Measurements from ENCODE around the gene PTDSS2.

PTDSS2 gene

DNA sequence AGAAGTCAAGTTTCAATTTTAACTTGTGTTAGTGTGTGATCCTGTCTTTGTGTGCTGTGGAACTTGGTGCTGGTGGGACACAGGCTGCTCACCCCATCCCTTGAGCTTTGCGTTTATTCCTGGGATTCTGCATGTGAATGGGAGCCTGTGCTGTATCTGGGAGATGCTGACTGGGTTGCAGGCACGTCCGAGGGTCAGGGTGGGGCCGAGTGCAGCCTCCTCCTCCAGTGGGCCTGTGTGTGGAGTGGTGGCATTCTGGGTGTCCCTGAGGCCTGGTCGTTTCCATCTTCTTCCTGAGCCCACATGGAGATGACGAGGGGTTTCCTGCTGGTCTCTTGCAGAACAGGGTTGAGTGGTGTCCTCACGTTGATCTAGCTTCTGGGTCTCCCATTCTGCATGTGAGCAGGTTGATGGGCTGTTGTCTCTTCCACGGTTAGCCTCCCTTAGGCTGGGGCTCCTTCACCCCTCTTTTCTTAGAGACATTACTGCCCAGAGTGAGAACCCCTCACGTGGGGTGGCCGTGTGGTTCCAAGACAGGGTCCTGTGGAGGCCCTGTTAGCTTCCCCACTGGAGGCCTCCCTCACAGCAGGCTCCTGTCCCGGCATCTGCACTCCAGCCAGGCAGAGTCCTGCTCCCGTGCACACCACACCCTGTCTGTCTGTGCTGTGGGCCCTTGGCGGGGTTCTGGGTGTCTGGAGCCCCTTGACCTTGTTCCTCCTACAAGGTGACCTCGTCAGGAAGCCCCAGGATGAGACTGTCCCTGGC lies 4.9 kb downstream of the PTDSS2 start:
- no peak for ATAC-seq (ENCODE audit: low read depth)
- H3K36me3 ChIP-seq (ENCODE audit: low read depth) = peaks cover 21% of the 10 kb centered on the region
- no peaks in the 10 kb centered on the region for H3K27me3 ChIP-seq (ENCODE audit: insufficient read depth, poor library complexity, severe bottlenecking)
- TF ChIP-seq, protein P1, sequence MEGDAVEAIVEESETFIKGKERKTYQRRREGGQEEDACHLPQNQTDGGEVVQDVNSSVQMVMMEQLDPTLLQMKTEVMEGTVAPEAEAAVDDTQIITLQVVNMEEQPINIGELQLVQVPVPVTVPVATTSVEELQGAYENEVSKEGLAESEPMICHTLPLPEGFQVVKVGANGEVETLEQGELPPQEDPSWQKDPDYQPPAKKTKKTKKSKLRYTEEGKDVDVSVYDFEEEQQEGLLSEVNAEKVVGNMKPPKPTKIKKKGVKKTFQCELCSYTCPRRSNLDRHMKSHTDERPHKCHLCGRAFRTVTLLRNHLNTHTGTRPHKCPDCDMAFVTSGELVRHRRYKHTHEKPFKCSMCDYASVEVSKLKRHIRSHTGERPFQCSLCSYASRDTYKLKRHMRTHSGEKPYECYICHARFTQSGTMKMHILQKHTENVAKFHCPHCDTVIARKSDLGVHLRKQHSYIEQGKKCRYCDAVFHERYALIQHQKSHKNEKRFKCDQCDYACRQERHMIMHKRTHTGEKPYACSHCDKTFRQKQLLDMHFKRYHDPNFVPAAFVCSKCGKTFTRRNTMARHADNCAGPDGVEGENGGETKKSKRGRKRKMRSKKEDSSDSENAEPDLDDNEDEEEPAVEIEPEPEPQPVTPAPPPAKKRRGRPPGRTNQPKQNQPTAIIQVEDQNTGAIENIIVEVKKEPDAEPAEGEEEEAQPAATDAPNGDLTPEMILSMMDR (IDR thresholded peaks at IDR 0.05; ENCODE audit: poor library complexity, severe bottlenecking) = no peak
- no peak overlapping the region for H3K4me3 ChIP-seq (ENCODE audit: severe bottlenecking)
- H3K4me1 ChIP-seq (ENCODE audit: insufficient read depth, poor library complexity, severe bottlenecking) = no peaks in the 10 kb centered on the region
- H3K27ac ChIP-seq (ENCODE audit: poor library complexity, severe bottlenecking) = no peak overlapping the region
- no peak for DNase-seq (ENCODE audit: low spot score)
- no peaks in the 10 kb centered on the region for H3K9me3 ChIP-seq (ENCODE audit: severe bottlenecking)

DNA sequence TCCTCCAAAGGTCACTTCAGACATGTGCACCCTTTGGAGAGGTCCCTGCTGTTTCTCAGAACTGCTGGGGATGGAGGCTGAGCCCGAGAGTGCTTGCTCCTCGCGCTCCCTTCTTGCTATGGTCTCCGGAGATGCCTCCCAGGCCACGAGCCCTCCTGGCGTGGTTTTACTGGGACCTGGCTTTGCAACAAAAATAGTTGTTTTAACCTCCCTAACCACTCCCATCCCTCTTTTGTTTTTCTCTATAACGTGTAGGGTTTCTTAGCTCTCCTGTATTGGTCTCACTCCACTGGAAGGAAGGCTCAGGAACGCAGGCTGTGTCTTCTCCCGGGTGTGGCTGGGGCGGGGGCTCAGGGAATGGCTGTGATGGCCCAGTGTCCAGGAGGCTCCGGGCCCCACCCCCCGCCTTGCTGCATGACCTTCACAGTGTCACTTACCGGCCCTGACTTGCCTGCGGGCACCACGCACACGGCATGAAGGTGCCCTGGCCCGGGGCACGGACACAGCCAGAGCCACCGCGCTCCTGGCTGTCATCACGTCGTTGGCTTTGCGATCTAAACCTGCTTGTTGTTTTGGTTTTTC lies 5.6 kb downstream of the PTDSS2 start:
- TF ChIP-seq, protein P1 (IDR thresholded peaks at IDR 0.05; ENCODE audit: poor library complexity, severe bottlenecking) = no peak

GRCh38 chr11:456533-456932 lies 6.5 kb downstream of the PTDSS2 start:
- no peaks in the 10 kb centered on the region for H3K4me1 ChIP-seq (ENCODE audit: insufficient read depth, poor library complexity, severe bottlenecking)
- no peak overlapping the region for H3K27ac ChIP-seq (ENCODE audit: poor library complexity, severe bottlenecking)
- no peak for ATAC-seq (ENCODE audit: low read depth)
- TF ChIP-seq, protein P1 (IDR thresholded peaks at IDR 0.05; ENCODE audit: poor library complexity, severe bottlenecking) = no peak
- no peak for DNase-seq (ENCODE audit: low spot score)
- no peaks in the 10 kb centered on the region for H3K9me3 ChIP-seq (ENCODE audit: severe bottlenecking)
- H3K27me3 ChIP-seq (ENCODE audit: insufficient read depth, poor library complexity, severe bottlenecking) = no peaks in the 10 kb centered on the region
- H3K36me3 ChIP-seq (ENCODE audit: low read depth) = peaks cover 26% of the 10 kb centered on the region
- no peak overlapping the region for H3K4me3 ChIP-seq (ENCODE audit: severe bottlenecking)

More for the DNA sequence above, 5.6 kb downstream of the PTDSS2 start:
- Histone ChIP-seq H3K36me3 (ENCODE audit: low read depth) (peaks cover 26% of the 10 kb centered on the region), H3K9me3 (ENCODE audit: severe bottlenecking) (no peaks in the 10 kb centered on the region), H3K27me3 (ENCODE audit: insufficient read depth, poor library complexity, severe bottlenecking) (no peaks in the 10 kb centered on the region), H3K27ac (ENCODE audit: poor library complexity, severe bottlenecking) (no peak overlapping the region), H3K4me3 (ENCODE audit: severe bottlenecking) (no peak overlapping the region), H3K4me1 (ENCODE audit: insufficient read depth, poor library complexity, severe bottlenecking) (no peaks in the 10 kb centered on the region)
- no peak for ATAC-seq (ENCODE audit: low read depth)
- peak; percentile 54 for DNase-seq (ENCODE audit: low spot score)

DNA sequence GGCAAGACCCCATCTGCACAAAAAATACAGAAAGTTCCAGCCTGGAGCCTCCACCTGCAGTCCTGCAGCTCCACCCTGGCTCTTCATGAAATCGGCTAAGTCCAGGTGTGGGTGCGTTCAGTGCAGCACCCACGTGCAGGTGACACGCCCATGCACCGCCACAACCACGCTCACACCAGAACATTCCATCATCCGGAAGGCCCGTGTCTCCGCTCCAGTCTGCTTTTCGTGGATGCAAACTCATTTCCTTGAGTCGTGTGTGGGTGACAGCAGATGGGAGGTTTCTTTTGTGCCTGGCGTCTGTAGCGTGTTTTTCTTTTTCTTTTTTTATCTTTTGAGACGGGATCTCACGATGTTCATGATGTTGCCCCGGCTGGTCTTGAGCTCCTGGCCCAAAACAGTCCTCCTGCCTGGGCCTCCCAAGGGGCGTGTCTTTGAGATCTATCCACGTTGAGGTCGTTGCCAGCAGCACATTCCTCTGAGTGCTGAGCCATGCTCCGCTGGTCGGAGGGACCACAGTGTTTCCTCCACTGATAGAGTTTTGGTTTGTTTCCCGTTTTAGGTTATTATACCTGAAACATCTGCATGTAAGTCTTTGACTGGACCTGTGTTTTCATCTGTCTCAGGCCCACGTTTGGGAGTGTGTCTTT lies 7.2 kb downstream of the PTDSS2 start:
- Histone ChIP-seq H3K36me3 (ENCODE audit: low read depth) (peaks cover 26% of the 10 kb centered on the region), H3K27me3 (ENCODE audit: insufficient read depth, poor library complexity, severe bottlenecking) (no peaks in the 10 kb centered on the region), H3K4me1 (ENCODE audit: insufficient read depth, poor library complexity, severe bottlenecking) (no peaks in the 10 kb centered on the region), H3K27ac (ENCODE audit: poor library complexity, severe bottlenecking) (no peak overlapping the region), H3K9me3 (ENCODE audit: severe bottlenecking) (no peaks in the 10 kb centered on the region), H3K4me3 (ENCODE audit: severe bottlenecking) (no peak overlapping the region)
- DNase-seq (ENCODE audit: low spot score) (no peak), ATAC-seq (ENCODE audit: low read depth) (no peak)
- TF ChIP-seq, protein P1 (IDR thresholded peaks at IDR 0.05; ENCODE audit: poor library complexity, severe bottlenecking) = no peak
